Measurements from ENCODE around the gene LRRC56.
"Not testable (repeated sequence)": the region's sequence is repeated elsewhere in the genome, so short reads cannot be mapped to it uniquely, and the experiment has no call there.

LRRC56 gene

GRCh38 chr11:559712-560304 lies 22.5 kb downstream of the LRRC56 start:
- DNase-seq (ENCODE audit: low spot score), result no peak

- peak; percentile 98 for DNase-seq (ENCODE audit: low spot score)
Measured at GRCh38 chr11:560305-561147, 23.2 kb downstream of the LRRC56 start, which contains the start of the genes LMNTD2 and RASSF7. LMNTD2 (minus strand) TSS chr11:560738; CDS start chr11:560716, 22 bp downstream. RASSF7 (plus strand) TSS chr11:560970; CDS start chr11:561769, 799 bp downstream.

- peak; percentile 60 for DNase-seq (ENCODE audit: low spot score)
Measured at GRCh38 chr11:561148-562003, 24.0 kb downstream of the LRRC56 start.

- DNase-seq (ENCODE audit: low spot score), result no peak
Measured at GRCh38 chr11:562046-562645, 24.8 kb downstream of the LRRC56 start.

GRCh38 chr11:563066-563811 lies 25.9 kb downstream of the LRRC56 start:
- no peak for DNase-seq (ENCODE audit: low spot score)

- no peak for DNase-seq (ENCODE audit: low spot score)
Measured at GRCh38 chr11:563812-564578, 26.7 kb downstream of the LRRC56 start.

GRCh38 chr11:565921-566509 lies 28.7 kb downstream of the LRRC56 start:
- no peak for DNase-seq (ENCODE audit: low spot score)

- DNase-seq (ENCODE audit: low spot score), result no peak
Measured at GRCh38 chr11:567011-567628, 29.8 kb downstream of the LRRC56 start.

- no peak for DNase-seq (ENCODE audit: low spot score)
Measured at GRCh38 chr11:567629-568292, 30.4 kb downstream of the LRRC56 start.

- peak; percentile 98 for DNase-seq (ENCODE audit: low spot score)
Measured at GRCh38 chr11:568306-569157, 31.2 kb downstream of the LRRC56 start.

- no peak for DNase-seq (ENCODE audit: low spot score)
Measured at GRCh38 chr11:569158-569885, 32.0 kb downstream of the LRRC56 start.

- no peak for DNase-seq (ENCODE audit: low spot score)
Measured at GRCh38 chr11:571802-572185, 34.5 kb downstream of the LRRC56 start.

GRCh38 chr11:573146-573759 lies 35.9 kb downstream of the LRRC56 start:
- no peak for DNase-seq (ENCODE audit: low spot score)

- not testable (repeated sequence) for DNase-seq (ENCODE audit: low spot score)
Measured at GRCh38 chr11:574031-574570, 36.8 kb downstream of the LRRC56 start.

- no peak for DNase-seq (ENCODE audit: low spot score)
Measured at GRCh38 chr11:574632-575312, 37.4 kb downstream of the LRRC56 start.

All from iPS-NIHi11 (cell line).